GM12892 (cell line): Measurements from ENCODE around the gene CCDC90B.
"Not testable (repeated sequence)": the region's sequence is repeated elsewhere in the genome, so short reads cannot be mapped to it uniquely, and the experiment has no call there.

Experiments
- POLR2A ChIP-seq: IDR thresholded peaks from 2 replicates; pipeline ENCODE4 v1.6.1; 2011; ENCODE audit warnings: low read depth, low read length, control low read depth
- POLR2AphosphoS5 ChIP-seq: IDR thresholded peaks from 2 replicates; pipeline ENCODE4 v1.6.1; 2011; ENCODE audit warnings: low read depth, low read length, control low read depth
- TAF1 ChIP-seq: IDR thresholded peaks from 2 replicates; pipeline ENCODE4 v1.6.1; 2011; ENCODE audit warnings: low read depth, mild to moderate bottlenecking, control low read depth, low read length, borderline replicate concordance

GRCh38 chr11:83308536-83308935 is 22.4 kb upstream of the CCDC90B start:
- TF ChIP-seq TAF1, POLR2AphosphoS5, POLR2A: not testable (repeated sequence)
